ENCODE results near the gene TGFB2.

DNA sequence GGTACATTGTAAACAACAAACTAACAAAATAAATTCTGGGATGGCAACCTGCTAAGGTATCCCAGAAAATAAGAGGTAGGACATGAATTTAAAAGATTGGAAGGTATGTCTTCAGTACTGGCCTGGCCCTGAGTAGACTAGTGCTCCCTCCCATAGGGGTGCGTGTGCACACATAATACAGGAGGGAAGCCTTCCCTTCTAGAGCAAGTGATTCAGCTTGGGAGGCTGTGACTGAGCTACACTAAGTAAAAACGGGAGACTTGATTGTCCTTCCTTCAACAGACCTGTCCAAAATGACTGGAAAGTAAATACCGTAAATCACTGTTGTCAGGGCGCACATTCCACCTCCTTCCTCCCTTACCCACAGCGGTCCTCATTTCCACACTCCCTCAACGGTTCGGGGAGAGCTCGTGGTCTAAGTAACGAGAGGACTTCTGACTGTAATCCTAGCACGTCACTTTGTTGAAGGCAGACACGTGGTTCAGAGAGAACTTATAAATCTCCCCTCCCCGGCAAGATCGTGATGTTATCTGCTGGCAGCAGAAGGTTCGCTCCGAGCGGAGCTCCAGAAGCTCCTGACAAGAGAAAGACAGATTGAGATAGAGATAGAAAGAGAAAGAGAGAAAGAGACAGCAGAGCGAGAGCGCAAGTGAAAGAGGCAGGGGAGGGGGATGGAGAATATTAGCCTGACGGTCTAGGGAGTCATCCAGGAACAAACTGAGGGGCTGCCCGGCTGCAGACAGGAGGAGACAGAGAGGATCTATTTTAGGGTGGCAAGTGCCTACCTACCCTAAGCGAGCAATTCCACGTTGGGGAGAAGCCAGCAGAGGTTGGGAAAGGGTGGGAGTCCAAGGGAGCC is at the start of gene TGFB2:
- TF ChIP-seq, protein P1, sequence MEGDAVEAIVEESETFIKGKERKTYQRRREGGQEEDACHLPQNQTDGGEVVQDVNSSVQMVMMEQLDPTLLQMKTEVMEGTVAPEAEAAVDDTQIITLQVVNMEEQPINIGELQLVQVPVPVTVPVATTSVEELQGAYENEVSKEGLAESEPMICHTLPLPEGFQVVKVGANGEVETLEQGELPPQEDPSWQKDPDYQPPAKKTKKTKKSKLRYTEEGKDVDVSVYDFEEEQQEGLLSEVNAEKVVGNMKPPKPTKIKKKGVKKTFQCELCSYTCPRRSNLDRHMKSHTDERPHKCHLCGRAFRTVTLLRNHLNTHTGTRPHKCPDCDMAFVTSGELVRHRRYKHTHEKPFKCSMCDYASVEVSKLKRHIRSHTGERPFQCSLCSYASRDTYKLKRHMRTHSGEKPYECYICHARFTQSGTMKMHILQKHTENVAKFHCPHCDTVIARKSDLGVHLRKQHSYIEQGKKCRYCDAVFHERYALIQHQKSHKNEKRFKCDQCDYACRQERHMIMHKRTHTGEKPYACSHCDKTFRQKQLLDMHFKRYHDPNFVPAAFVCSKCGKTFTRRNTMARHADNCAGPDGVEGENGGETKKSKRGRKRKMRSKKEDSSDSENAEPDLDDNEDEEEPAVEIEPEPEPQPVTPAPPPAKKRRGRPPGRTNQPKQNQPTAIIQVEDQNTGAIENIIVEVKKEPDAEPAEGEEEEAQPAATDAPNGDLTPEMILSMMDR (IDR thresholded peaks at IDR 0.05) = no peak
- TF ChIP-seq POLR2A (IDR thresholded peaks at IDR 0.05) = peak in 2 of 4 donors; percentile 51 to 76
